ENCODE measurements around the gene ANXA2R.

DNA sequence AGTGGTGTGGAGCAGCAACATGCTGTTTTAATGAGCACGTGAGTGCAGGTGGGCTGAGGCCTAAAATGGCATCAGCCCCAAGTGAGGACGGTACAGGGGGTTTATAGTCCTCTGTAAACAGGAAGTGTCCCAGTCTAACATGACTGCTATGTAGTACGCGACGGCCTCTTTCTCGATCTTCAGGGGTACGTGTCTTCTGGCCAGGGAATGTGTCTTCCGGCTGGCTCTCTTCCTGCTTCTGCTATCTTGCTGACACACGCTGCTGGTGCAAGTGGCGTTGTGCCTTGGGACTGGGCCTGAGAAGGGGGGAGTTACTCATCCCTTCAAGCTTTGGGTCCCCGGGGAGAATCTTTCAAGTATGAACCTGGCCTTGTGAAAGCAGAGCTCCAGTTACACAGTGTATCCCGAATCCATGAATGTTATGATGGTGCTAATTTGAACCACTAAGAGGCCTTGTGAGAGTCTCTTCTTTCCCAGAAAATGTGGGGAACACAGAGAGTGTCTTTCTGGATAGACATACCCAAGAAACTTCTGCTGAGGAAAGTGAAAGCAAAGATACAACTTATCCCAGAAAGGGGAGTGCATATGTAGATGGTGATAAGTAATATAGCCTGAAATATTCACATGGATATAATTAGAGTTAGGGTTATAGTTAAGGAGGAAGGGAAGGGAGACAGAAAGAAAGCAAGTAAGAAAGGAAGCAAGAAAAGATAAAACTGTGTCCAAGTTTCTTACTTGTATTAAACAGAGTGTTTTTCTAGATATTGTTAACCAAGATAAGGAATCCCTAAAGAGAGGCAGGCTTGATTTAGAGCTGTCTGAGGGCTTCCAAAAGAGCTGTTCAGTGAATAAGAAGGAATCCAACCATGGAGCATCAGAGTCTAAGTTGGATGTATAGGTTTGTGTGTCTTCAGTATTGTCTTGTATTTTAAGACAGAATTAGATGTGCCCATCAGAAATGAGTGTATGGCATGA is 35.5 kb upstream of the ANXA2R start:
- TF ChIP-seq, protein P1, sequence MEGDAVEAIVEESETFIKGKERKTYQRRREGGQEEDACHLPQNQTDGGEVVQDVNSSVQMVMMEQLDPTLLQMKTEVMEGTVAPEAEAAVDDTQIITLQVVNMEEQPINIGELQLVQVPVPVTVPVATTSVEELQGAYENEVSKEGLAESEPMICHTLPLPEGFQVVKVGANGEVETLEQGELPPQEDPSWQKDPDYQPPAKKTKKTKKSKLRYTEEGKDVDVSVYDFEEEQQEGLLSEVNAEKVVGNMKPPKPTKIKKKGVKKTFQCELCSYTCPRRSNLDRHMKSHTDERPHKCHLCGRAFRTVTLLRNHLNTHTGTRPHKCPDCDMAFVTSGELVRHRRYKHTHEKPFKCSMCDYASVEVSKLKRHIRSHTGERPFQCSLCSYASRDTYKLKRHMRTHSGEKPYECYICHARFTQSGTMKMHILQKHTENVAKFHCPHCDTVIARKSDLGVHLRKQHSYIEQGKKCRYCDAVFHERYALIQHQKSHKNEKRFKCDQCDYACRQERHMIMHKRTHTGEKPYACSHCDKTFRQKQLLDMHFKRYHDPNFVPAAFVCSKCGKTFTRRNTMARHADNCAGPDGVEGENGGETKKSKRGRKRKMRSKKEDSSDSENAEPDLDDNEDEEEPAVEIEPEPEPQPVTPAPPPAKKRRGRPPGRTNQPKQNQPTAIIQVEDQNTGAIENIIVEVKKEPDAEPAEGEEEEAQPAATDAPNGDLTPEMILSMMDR (IDR thresholded peaks at IDR 0.05; ENCODE audit: low read depth, low read length, poor library complexity, severe bottlenecking): no peak
- TF ChIP-seq EZH2phosphoT487 (IDR thresholded peaks at IDR 0.05; ENCODE audit: borderline replicate concordance, low read length): no peak
